ENCODE results near the gene SNORC. TPM values are rescaled to one million over a fixed set of nuclear protein-coding genes. Genes with fewer than 3 reads are reported as not detected.

Gene SNORC
- total and polyA plus RNA-seq, 2 of the 13 experiments (the other 11 are each of a cell fraction or from before 2014, with no cell fraction given) = 59.1 to 86.1 TPM

GRCh38 chr2:232870018-232870765 is at the start of gene SNORC (continued):
- TF ChIP-seq ZNF687 (CRISPR knock-in tag; IDR thresholded peaks at IDR 0.05) (peak; percentile 36), HNRNPL (IDR thresholded peaks at IDR 0.05; ENCODE audit: low read depth, low read length) (peak; percentile 92), ZNF280D (CRISPR knock-in tag; IDR thresholded peaks at IDR 0.05) (no peak), AGO1 (IDR thresholded peaks at IDR 0.05; ENCODE audit: low read depth, low read length, poor library complexity, severe bottlenecking) (peak; percentile 59), HMG20B (CRISPR knock-in tag; conservative IDR thresholded peaks at IDR 0.05) (no peak), GMEB1 (CRISPR knock-in tag; IDR thresholded peaks at IDR 0.05; ENCODE audit: borderline replicate concordance) (no peak), HBP1 (CRISPR knock-in tag; IDR thresholded peaks at IDR 0.05; ENCODE audit: low read depth) (no peak), ELF1 (CRISPR knock-in tag; IDR thresholded peaks at IDR 0.05) (0 out of 2 replicates have a peak, but pooled peaks have one; percentile 4), PCBP1 (IDR thresholded peaks at IDR 0.05; ENCODE audit: borderline replicate concordance, low read depth, low read length) (0 out of 2 replicates have a peak, but pooled peaks have one; percentile 49), LBX2 (CRISPR knock-in tag; IDR thresholded peaks at IDR 0.05; ENCODE audit: borderline replicate concordance) (no peak), KAT2B (IDR thresholded peaks at IDR 0.05; ENCODE audit: borderline replicate concordance, low read depth, low read length) (no peak), ZNF598 (CRISPR knock-in tag; IDR thresholded peaks at IDR 0.05; ENCODE audit: borderline replicate concordance) (peak; percentile 20; the same call in 1 of the 2 replicates), GATAD2A (CRISPR knock-in tag; IDR thresholded peaks at IDR 0.05) (no peak), ZNF441 (CRISPR knock-in tag; IDR thresholded peaks at IDR 0.05; ENCODE audit: borderline replicate concordance) (0 out of 2 replicates have a peak, but pooled peaks have one; percentile 15), MED1 (CRISPR knock-in tag; IDR thresholded peaks at IDR 0.05) (no peak), ZNF136 (CRISPR knock-in tag; IDR thresholded peaks at IDR 0.05; ENCODE audit: low read depth) (no peak), HNRNPK (IDR thresholded peaks at IDR 0.05; ENCODE audit: low read depth, low read length, poor library complexity, severe bottlenecking) (no peak)
